ENCODE measurements around the gene DMAC1.
A peak's percentile ranks its signal among the peaks of the same experiment; 100 is the strongest.

The DMAC1 gene, protein sequence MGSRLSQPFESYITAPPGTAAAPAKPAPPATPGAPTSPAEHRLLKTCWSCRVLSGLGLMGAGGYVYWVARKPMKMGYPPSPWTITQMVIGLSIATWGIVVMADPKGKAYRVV

DNA sequence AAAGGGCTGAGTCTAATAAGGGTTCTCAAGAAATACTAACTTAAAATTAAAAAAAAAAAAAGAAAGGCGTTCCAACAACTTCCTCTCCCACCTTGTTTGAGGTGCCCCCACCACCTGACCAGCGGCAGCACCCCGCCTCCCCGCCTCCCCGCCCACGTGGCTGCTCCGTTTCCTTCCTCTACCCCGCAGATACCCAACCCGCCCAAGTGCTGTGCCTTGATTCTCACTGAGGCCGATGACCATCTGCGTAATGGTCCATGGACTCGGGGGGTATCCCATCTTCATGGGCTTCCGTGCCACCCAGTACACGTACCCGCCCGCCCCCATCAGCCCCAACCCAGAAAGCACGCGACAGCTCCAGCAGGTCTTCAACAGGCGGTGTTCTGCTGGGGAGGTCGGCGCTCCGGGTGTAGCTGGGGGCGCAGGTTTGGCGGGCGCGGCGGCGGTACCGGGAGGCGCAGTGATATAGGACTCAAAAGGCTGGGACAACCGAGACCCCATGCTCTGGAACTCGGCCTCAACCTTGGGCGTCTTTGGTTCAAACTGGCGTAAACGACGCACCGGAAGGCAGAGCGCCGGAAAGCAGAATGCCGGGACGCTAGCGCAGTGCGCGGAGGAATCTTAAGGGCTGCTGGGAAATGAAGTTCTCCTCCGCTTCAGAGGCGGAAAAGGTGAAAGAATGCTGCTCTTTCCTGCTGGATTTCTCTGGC, at the start of gene DMAC1:
DMAC1 (minus strand) TSS at position 545 of the 710 bp plus-strand sequence; CDS start at position 501, 44 bp downstream.
- DNase-seq = peak; percentile 46

DNA sequence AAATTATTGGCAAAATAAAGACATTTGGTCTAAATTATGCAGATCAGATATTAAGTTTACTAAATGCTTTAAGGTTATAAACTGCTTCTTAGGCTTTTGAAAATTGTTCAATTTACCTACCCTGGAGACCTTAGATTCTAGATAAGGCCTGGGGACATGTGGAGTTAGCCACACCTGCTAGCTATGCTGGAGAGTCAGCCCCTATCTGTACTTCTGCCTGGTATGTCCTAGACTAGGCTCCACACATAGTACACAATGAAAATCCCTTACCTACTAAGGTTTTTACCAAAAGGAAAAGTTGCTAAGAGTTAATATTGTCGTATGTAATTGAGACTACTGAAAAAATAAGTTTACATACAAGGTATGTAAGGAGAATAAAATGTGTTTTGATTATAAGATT, 49.8 kb upstream of the DMAC1 start:
- no peak for DNase-seq

DNA sequence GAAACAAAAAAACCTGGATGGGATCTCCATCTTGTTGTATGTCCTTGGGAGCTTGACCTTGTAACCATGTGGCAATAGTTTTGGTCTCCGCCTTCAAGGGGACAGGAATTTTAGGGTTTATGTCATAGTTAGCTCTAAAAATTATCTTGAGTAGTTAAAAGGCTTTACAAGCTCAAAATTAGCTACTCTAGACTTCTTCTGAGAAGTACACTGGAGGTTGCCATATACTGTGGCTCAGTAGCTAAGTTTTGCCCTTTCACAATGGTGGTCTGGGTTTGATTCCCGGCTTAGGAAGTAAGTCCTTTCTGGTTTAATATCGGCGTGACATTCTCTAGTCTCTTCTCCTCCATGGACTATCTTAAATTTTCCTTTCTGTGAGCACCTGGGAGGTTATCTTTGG, 48.9 kb upstream of the DMAC1 start:
- no peak for DNase-seq

DNA sequence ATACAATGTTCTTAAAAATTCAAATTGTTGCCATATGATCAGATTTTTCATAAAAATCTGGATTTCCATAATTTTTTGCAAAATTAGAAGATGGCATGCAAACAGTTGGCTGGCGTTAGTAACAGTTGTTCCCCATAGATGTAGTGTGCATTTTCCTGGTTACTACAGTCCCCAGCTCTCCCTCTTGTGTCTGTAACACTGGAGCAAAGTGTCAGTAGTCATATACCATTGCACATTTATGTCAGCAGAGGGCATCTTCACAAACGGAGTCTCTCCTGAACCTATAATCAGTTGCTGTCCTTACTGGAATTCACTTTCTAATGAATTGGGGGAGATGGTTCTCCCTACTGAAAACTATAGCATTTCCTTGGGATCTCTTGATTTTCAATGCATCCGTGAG, 44.7 kb upstream of the DMAC1 start:
- no peak for DNase-seq

DNA sequence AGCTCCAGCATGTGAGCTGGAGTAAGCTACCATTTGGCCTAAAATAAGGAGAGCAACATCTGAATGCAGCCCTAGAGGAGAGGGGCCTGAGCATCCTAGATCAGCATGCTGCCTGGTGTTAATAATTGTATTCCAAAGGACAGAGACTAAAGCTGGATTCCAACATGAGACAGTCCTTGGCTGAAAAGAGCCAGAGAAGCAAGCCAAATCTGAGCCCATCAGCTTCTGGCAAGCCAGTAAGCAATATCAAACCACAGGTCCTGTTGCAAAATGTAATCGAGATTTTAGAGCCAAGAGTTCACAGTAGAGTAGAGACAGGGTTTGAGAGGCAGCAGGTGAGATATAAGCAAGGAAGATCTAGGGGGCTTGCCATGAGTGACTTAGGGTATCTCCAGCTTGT, 42.3 kb upstream of the DMAC1 start:
- DNase-seq = no peak

DNA sequence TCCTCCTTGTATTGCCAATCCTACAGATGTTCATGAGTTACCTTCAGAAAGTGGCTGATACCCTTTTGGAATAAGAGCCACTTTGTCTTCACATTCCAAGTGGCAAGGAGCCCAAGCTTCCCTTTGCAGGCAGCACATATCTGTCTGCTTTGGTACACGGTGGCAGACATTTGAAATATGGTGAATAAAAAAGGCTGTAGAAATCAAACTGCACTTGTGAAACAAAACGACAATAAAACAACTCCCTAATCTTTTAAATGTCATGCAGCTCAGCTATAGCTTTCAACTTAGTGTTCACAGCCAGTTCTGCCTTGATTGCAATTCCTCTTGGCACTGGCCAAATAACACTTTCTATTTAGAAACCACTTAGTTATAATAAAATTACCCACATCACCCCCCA, 35.0 kb upstream of the DMAC1 start:
- DNase-seq = no peak

DNA sequence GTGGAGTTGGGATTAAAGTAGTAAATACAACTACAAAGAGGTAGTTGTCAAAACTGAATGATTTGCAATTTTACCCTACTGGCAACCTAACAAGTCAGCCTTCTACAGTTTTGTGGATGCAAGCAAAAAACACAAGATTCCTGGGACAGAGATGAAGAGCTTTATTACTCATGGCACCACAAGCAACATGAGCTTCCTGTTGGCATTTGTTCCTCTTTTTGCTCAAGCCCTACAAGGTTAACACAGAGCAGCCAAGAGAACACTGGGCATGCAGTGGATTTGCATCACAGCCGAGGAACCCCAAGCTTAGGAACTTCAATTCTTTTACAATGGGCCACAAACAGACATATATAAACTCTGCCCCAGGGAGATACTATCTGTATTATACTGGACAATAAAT, 28.8 kb upstream of the DMAC1 start:
- DNase-seq = no peak

DNA sequence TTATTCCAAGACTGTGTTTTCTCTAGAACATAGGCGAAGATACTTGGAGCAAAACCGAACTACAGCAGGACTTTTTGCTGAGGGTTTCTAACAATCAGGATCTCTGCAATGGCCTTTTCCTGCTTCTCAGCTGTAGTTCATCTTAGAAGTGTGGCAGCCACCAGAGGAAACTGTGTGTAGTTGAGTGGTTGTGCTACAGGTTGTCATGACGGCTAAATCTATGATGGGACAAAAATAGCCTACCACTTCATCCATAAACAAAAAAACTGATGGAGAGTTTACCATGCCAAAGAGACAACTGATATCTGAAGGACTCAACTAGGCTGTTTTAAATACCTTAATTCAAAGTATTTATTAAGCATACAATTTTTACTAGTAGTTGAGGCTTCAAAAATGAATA, 28.2 kb upstream of the DMAC1 start:
- DNase-seq = no peak

DNA sequence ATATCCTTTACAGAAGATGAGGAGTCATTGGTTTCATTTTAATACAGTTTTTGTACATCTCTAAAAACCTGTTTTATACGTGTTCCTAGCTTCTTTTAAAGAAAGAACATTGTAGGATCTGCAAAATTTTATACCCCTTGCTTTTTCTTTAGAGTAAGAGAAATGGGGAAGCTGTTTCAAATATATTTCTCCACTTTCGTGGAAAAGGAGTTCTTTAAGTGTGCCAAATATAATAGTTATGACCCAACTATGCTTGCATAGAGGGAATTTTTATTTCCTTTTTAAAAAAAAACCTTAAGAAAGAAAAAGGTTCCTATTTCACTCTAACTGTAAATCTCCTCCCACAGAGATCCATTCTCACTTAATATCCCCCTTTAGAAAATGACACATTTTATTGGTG, 27.5 kb upstream of the DMAC1 start:
- no peak for DNase-seq

DNA sequence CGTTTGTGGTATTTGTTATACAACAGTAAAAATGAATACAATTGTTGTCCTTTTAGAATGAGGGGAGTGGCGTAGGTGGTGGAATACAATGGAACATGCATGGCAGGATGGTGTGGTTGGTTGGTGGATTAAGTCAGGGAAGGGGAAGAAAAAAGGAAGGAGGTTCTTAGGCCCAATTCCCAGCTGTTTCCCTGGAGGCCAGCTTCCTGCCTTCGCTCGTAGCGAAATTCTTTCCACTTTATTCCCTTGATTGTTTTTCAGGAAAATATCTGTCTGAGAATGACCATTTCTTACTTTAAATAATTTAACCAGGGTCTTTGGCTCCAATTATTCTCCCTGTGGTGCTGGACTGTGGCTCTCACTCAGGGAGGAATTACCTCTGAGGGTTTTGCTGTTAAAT, 24.1 kb upstream of the DMAC1 start:
- DNase-seq = no peak

DNA sequence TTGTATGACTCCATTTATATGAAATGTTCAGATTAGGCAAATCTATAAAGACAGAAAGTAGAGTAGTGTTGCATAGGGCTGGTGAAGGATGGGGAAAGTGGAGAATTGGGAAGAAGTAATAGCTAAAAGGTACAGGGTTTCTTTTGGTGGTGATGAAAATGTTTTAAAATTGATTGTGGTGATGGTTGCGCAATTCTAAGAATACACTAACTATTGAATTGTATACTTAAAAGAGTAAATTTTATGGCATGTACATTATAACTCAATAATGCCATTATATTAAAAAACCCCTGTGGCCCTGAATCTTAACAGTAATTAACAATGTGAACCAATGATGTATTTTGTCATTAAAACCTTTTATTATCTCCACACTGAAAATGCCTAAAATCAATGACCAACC, 20.4 kb upstream of the DMAC1 start:
- no peak for DNase-seq

DNA sequence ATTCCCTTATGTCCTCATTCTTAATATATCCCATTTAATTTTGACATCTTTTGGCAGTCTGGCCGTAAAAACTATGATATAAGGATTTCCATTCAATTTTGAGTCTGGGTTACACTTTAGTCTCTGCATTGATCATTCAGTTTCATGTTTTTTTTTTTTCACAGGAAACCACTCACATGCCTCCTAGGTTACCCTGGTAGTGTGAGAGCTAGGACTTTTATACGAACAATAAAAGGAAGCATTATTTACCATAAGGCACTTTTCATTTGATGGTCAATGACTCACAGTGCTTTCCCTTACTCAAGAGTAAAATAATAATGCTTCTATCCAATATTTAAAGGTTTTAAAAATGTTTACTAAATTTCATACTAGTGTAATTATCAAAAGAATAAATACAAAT, 16.4 kb upstream of the DMAC1 start:
- DNase-seq = no peak

DNA sequence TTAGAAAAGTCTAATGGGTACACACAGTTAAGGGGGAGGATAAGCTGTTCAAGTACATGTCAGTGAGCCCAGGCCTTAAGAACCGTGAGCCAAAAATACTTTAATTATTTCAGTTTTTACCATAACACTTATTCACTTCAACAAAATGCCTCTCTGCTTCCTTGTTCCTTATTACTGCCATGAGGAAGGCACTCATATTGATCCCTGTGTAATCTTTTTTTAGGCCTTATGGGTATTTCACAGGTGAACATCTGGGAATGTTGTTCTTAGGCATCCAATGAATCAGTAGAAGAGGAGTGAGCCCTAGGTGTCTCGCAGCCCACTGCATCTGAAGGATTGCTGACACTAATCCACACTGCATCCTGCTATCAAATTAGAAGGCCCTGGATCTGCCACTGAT, 13.5 kb upstream of the DMAC1 start:
- DNase-seq = no peak

DNA sequence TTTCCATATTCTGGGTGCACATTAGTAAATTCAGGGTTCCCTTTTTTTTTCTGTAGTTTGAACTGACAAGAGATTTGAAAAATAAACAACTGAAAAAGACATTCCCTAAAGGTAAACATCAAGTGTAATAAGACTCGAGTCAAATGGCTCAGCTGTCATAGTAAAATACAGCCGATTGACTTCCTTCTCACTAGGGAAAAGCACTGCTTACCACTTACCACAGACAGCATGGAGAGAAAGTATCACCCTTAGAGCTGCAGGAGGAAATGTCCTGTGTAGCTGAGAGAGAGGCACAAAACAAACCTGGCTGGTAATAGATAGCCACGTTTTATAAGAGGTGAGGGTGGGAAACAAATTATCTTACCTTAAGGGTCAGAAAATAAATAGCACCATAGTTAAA, 12.1 kb upstream of the DMAC1 start:
- DNase-seq = no peak

DNA sequence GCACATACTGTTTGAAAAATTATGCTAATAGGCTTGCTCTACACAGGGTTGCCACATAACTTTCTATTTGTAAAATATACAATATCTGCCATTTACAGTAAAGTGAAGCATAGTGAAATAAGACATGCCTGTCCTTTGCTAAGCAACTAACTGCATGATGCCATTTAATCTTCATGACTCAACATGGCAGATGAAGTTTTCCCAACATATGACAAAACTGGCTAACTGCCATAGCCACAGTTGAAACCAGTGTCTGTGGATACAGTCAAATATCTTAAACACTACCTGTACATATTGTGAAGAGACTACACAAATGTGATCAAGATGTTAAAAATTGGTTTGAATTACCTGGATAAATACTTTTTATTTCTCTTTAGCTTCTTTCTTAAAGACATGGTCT, 3.1 kb upstream of the DMAC1 start:
- no peak for DNase-seq

DNA sequence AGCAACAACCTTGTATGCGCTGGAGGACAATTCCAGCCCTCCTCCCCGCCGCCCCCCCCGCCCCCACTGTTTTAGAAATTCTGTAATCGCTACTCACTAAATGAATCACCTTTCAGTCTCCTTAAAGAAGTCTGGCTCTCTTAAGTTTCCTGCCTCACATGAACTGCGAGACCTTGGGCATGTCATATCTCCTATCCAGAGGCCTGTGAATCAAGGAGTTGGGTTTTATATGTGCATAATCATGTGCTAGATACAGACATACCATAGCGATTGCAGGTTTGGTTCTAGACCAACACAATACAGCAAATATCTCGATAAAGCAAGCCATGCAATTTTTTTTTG, 337 bp upstream of the DMAC1 start:
- DNase-seq = no peak

DNA sequence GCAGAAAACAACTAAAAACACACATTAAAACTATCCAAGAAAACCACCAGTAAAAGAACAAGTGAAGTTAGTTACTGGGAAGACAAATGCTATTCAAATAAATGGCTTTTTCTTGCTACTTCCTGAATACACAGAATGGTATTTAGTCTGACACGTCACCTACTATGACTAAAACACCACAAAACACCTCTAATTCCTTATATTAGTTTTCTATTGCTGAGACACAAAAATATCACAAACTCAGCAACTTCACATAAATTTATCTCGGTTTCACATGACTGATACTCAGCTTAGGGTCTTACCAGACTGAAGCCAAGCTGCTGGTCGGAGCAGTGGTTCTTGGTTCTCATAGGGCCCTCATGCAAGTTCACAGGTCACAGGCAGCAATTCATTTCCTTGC, 5.4 kb downstream of the DMAC1 start:
- no peak for DNase-seq

DNA sequence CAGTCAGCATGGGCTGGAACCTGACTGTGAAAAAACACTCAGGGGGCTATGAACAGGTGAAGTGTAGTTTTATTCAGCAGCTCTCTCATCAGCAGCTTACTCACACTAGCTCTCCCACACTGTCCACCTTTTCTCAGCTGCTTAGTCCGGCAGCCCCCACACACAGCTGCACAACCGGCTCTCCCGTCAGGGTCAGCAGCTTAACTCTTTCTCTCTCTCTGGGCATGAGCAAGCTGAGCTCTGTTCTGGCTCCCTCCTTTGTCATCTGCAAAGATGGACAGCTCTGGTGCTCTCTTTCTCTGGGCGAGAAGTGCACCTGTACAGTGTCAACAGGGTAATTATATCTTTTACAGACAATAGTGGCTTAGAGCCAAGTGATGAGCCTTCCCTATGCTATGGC, 8.2 kb downstream of the DMAC1 start:
- peak; percentile 35 for DNase-seq

DNA sequence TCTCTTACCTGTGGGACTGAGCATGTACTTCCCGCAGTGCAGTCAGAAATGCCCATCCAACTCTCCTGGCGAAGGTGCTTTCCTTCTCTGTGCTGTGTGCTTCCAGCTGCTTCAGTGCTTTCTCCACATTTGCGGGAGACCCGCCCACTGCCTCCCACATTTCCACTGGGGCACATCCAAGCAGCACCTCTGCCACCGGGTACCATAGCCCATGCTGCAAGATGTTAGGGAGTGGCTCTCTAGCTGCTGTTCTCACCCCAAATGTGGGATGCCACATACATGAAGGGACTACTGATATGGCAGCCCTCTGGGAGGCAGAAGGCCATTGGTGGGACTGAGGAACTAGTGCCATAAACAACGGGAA, 8.8 kb downstream of the DMAC1 start:
- DNase-seq = no peak

DNA sequence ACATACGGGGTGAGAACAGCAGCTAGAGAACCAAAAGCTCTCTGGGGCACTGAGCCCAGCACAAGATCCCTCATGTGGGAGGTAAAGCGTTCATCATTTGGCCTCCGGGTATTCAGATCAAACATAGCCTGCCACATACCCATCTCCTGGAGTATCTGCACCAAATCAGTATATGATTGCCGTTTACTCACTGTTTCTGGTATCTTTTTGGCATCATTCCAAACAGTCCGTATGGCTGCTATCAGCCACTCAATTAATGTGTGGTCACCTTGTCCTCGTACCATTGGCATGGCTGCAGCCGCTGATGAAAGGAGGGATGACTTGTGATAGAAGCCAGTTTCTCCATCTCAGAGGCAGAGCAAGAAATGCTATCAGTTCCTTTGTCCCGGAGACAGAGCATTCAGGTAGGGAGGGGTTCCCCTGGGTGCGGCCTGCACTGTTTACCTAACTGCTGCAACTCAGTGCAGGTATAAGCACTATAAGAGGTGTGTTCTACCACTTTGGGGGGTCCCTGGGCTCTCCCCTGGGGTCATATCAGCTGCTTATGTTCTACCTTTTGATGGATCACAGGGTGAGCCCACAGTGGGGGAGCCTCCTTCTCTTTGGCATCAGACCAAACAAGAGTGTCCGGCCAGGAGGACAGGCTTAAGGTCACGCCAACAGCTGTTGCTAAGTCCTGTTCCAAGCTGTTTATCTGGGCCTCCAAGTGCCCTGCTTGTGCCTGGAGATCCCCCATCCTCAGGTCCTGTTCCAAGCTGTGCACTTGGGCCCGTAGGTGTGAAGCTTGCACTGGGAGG, 9.4 kb downstream of the DMAC1 start:
- DNase-seq = no peak

DNA sequence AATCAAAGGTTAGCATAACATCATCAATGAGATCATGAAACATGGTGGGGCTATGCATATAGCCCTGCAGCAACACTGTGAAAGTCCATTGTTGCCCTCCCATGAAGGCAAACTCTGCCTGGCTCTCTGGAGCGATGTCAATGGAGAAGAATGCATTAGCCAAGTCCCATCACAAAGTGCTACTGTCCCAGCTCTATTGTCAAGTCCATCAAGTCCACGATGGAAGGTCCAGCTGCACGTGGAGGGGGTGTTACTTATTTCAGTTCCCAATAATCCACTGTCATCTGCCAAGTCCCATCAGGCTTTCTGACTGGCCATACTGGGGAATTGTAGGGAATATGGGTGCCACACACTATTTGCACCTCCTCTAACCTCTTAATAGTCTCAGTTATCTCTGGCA, 10.8 kb downstream of the DMAC1 start:
- DNase-seq = no peak

DNA sequence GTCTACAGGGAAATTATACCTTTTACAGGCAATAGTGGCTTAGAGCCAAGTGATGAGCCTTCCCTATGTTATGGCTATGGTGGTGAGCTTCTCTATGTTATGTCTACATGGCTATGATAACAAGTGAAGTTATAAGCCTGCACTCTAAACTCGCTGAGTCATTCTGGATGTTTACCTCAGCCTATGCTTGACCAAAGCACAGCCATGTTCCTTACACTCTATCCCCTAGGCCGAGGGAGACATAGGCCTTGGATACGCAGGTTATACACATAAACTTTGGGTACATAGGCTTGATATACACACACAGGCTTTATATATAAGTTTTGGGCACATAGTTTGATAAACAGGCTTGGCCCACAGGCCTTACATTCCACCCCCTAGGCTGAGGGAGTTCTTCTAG, 13.8 kb downstream of the DMAC1 start:
- no peak for DNase-seq

DNA sequence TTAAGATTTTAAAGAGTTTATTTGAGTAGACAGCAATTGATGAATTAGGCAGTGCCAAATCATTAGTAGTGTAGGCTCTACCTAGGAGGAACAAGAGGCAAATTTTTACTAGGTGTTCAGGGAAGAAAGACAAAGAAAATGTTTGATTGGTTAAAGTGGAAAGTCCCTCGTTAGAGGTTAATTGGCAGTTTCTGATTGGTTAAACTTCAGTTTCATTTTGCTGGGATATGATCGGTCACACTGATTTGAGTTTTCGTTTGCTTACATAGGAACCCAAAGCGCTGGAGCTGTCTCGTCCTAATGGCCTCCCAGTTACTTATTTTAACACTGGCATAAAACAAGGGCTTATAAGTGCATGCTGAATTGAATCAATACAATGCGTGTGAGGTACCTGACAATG, 15.1 kb downstream of the DMAC1 start:
- no peak for DNase-seq

DNA sequence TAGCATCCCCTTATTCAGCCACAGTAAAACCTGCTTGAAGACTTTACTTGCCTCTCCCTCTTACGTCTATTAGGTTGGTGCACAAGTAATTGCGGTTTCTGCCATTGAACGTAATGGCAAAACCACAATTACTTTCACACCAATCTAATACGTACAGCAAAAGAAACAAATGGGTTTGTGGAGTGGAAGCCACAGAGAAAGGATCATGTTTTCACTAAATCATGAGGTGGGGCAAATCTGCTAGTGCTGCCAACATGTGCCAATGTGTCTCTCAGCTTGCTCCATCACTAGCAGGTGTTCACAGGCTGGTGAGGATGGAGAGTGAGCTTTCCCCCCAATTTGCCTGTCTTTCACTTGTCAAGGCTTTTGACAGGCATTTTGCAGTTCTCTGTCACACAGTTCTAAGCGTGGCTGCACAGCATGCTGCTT, 15.9 kb downstream of the DMAC1 start:
- no peak for DNase-seq

Data from NCI-H187 treated with DMSO at 0.1 percent for 48 hours (cell line).